HepG2 (cell line): Measurements from ENCODE around the gene ATP8A2. TPM values are rescaled to one million over a fixed set of nuclear protein-coding genes. Genes with fewer than 3 reads are reported as not detected.

Experiments
- ATAC-seq: fragments of 200-7000 bp; cut with Tn5 transposase; 3 replicates; pipeline ENCODE4 v1.9.1; 2020; ENCODE audit warnings: mild to moderate bottlenecking, moderate library complexity
- BruUV-seq: library from RNA; stranded (reverse); fragments of 400-500 nt; replicated peaks from 2 replicates; lab custom pipeline; 2021; lab: Mats Ljungman, UMichigan
- CTCF ChIA-PET: fragments of 300-600 bp; formaldehyde crosslinking; extraction: SDS; loops from one replicate; lab custom pipeline; 2021; ENCODE audit warnings: low total read pairs, inconsistent platforms, low intra/inter-chr PET ratio; lab: Yijun Ruan, JAX
- POLR2A ChIA-PET: fragments of 350-600 bp; sonication (Branson Sonifier 250); formaldehyde crosslinking; loops from one replicate; lab custom pipeline; 2020; ENCODE audit warnings: antibody characterized with exemption, inconsistent platforms; lab: Yijun Ruan, JAX
- DNase-seq: peaks from one replicate; pipeline ENCODE4 v3.0.0-alpha.2; 2015; ENCODE audit warnings: low spot score
- FAIRE-seq: peaks from 3 replicates; lab custom pipeline; 2011; peaks lifted over from hg19 to GRCh38; lab: Jason Lieb, UNC
- H2AFZ ChIP-seq: one replicate; pipeline ENCODE4 v1.6.1; 2011; ENCODE audit warnings: low read length, inconsistent platforms
- H3K27ac ChIP-seq: fragments of 300-600 bp; 3 replicates; pipeline ENCODE4 v1.8.0; 2011; ENCODE audit warnings: mixed run types, mild to moderate bottlenecking, mixed read lengths, low read length, inconsistent platforms; ENCODE audit not compliant: insufficient read depth; ENCODE audit errors: extremely low read length
- H3K27me3 ChIP-seq, 2 experiments: fragments of 200-600 bp in 1 of 2; 2 replicates in 1 of 2; 3 replicates in 1 of 2; pipeline versions ENCODE4 v1.6.0 to v1.8.0; 2011; ENCODE audit warnings: low read length in 2 of 2, mild to moderate bottlenecking in 2 of 2, moderate library complexity in 2 of 2, inconsistent platforms in 1 of 2; ENCODE audit not compliant: insufficient read depth in 2 of 2, control insufficient read depth in 1 of 2
- H3K36me3 ChIP-seq, 2 experiments: fragments of 200-600 bp in 1 of 2; replicated peaks in 1 of 2; 2 replicates in 1 of 2; 3 replicates in 1 of 2; pipeline versions ENCODE4 v1.5.1 to v1.8.0; 2011; ENCODE audit warnings: low read length in 2 of 2, inconsistent platforms in 1 of 2; ENCODE audit not compliant: insufficient read depth in 2 of 2, control insufficient read depth in 1 of 2
- H3K4me1 ChIP-seq: 2 replicates; pipeline ENCODE4 v1.5.1; 2012; ENCODE audit warnings: low read length, inconsistent platforms; ENCODE audit not compliant: insufficient read depth
- H3K4me2 ChIP-seq: 2 replicates; pipeline ENCODE4 v1.6.0; 2011; ENCODE audit warnings: low read depth, low read length, inconsistent platforms
- H3K4me3 ChIP-seq, 3 experiments: fragments of 200-600 bp in 1 of 3; sonication (generic), shearing (Covaris generic) in 1 of 3; replicated peaks in 1 of 3; 2 replicates each; pipeline ENCODE4 v1.5.1; 2011 to 2016; ENCODE audit warnings: low read length in 3 of 3, inconsistent platforms in 2 of 3, low read depth in 2 of 3, mild to moderate bottlenecking in 2 of 3, control low read depth in 1 of 3, mixed read lengths in 1 of 3; ENCODE audit not compliant: insufficient read depth in 1 of 3
- H3K79me2 ChIP-seq: one replicate; pipeline ENCODE4 v1.6.1; 2011; ENCODE audit warnings: low read length, inconsistent platforms; ENCODE audit not compliant: insufficient read depth
- H3K9ac ChIP-seq: 2 replicates; pipeline ENCODE4 v1.6.0; 2011; ENCODE audit warnings: mild to moderate bottlenecking, low read depth, low read length, inconsistent platforms; ENCODE audit not compliant: insufficient read depth
- H3K9me3 ChIP-seq: 2 replicates; pipeline ENCODE4 v1.5.1; 2012; ENCODE audit warnings: mild to moderate bottlenecking, low read length
- H4K20me1 ChIP-seq: 2 replicates; pipeline ENCODE4 v1.6.0; 2011; ENCODE audit warnings: inconsistent platforms, mild to moderate bottlenecking, low read length, moderate library complexity; ENCODE audit not compliant: insufficient read depth
- ARNTL ChIP-seq: sonication (generic); formaldehyde crosslinking; IDR thresholded peaks from 2 replicates; pipeline ENCODE4 v1.4.0; 2020; ENCODE audit warnings: mild to moderate bottlenecking, missing genetic modification reagents
- HDAC1 ChIP-seq: sonication (generic); formaldehyde crosslinking; IDR thresholded peaks from 2 replicates; pipeline ENCODE4 v1.5.1; 2020; ENCODE audit warnings: mild to moderate bottlenecking, missing genetic modification reagents
- HMG20B ChIP-seq: conservative IDR thresholded peaks from 2 replicates; pipeline ENCODE4 v1.6.1; 2016; ENCODE audit warnings: missing genetic modification reagents, missing compliant biosample characterization
- KDM6A ChIP-seq: IDR thresholded peaks from 2 replicates; pipeline ENCODE4 v1.6.1; 2016; ENCODE audit warnings: low read depth
- RFX1 ChIP-seq: fragments of 450-650 bp; IDR thresholded peaks from 2 replicates; pipeline ENCODE4 v1.6.1; 2017
- SMAD9 ChIP-seq: sonication (generic); formaldehyde crosslinking; IDR thresholded peaks from 2 replicates; pipeline ENCODE4 v1.5.1; 2020; ENCODE audit warnings: mild to moderate bottlenecking, missing genetic modification reagents
- ZFAT ChIP-seq: sonication (generic); formaldehyde crosslinking; conservative IDR thresholded peaks from 2 replicates; pipeline ENCODE4 v1.8.1; 2023; ENCODE audit warnings: missing genetic modification reagents, inconsistent platforms
- ZFP36L2 ChIP-seq: sonication (generic); formaldehyde crosslinking; IDR thresholded peaks from 2 replicates; pipeline ENCODE4 v1.4.0; 2020; ENCODE audit warnings: missing genetic modification reagents
- ZFP37 ChIP-seq: sonication (generic); formaldehyde crosslinking; IDR thresholded peaks from 2 replicates; pipeline ENCODE4 v1.4.0; 2020; ENCODE audit warnings: missing genetic modification reagents, borderline replicate concordance
- ZKSCAN1 ChIP-seq: fragments of 150-350 bp; IDR thresholded peaks from 2 replicates; pipeline ENCODE4 v1.6.1; 2014; ENCODE audit warnings: low read length
- ZNF24 ChIP-seq: fragments of 450-650 bp; IDR thresholded peaks from 2 replicates; pipeline ENCODE4 v1.6.1; 2017; ENCODE audit warnings: antibody characterized with exemption, mild to moderate bottlenecking
- ZNF264 ChIP-seq: sonication (generic); formaldehyde crosslinking; IDR thresholded peaks from 2 replicates; pipeline ENCODE4 v1.4.0; 2020; ENCODE audit warnings: missing genetic modification reagents
- ZNF607 ChIP-seq: sonication (generic); formaldehyde crosslinking; IDR thresholded peaks from 2 replicates; pipeline ENCODE4 v1.5.1; 2020; ENCODE audit warnings: missing genetic modification reagents, mild to moderate bottlenecking, borderline replicate concordance
- WGBS: methylation state at CpG from one replicate; pipeline ENCODE4 v1.1.6; 2017; ENCODE audit warnings: low lambda C conversion rate; 5-methylcytosine and 5-hydroxymethylcytosine counted together
- in situ Hi-C: cut with HindIII; loops from 2 replicates; pipeline ENCODE4 v1.10.0; 2017; ENCODE audit warnings: low pct_unique_long_range_greater_than_20kb; ENCODE audit not compliant: extremely low pct_ligation_motif_present
- intact Hi-C: fragments of 100-400 bp; cut with micrococcal nuclease; formaldehyde crosslinking; loops from one replicate; pipeline ENCODE4 v1.10.0; 2022; ENCODE audit not compliant: unreplicated experiment
- polyA plus RNA-seq, 8 experiments: library from polyadenylated mRNA; depleted of rRNA in 3 of 8; stranded (reverse) in 7 of 8; unstranded in 1 of 8; fragments of >200 nt; fragmentation: Illumina TruSeq in 4 of 8; extraction: Trizol in 4 of 8; gene quantifications; 2 replicates each; pipeline versions ENCODE4 v1.2.1 to v1.2.3, GENCODE V29; 2011 to 2016; ENCODE audit warnings: low read depth in 4 of 8, missing spikeins in 1 of 8, mixed read lengths in 1 of 8; ENCODE audit not compliant: insufficient read depth in 1 of 8
- total RNA-seq, 5 experiments: library from RNA; depleted of rRNA; stranded (reverse); fragments of >200 nt; fragmentation: Illumina TruSeq; extraction: Trizol; gene quantifications; 2 replicates each; pipeline ENCODE4 v1.2.3, GENCODE V29; 2016; ENCODE audit warnings: low read depth in 1 of 5
- TF ChIP-seq, protein P1 (sequence below): sonication (generic); formaldehyde crosslinking; IDR thresholded peaks from 2 replicates; pipeline ENCODE4 v1.5.0; 2020; ENCODE audit warnings: missing genetic modification reagents
- TF ChIP-seq, protein P2 (sequence below): sonication (generic); formaldehyde crosslinking; IDR thresholded peaks from 2 replicates; pipeline ENCODE4 v1.4.0; 2020; ENCODE audit warnings: low read depth, missing genetic modification reagents
- TF ChIP-seq, protein P3 (sequence below), 2 experiments: fragments of 450-650 bp in 1 of 2; sonication (generic) in 1 of 2; formaldehyde crosslinking; IDR thresholded peaks; 2 replicates each; pipeline versions ENCODE4 v1.5.0 to v1.8.0; 2020 to 2022; ENCODE audit warnings: mild to moderate bottlenecking in 1 of 2, missing genetic modification reagents in 1 of 2

The ATP8A2 gene
- total and polyA plus RNA-seq, 2 of the 13 experiments (the other 11 are each of a cell fraction or from before 2014, with no cell fraction given): 0.09 TPM; not detected in 1

DNA sequence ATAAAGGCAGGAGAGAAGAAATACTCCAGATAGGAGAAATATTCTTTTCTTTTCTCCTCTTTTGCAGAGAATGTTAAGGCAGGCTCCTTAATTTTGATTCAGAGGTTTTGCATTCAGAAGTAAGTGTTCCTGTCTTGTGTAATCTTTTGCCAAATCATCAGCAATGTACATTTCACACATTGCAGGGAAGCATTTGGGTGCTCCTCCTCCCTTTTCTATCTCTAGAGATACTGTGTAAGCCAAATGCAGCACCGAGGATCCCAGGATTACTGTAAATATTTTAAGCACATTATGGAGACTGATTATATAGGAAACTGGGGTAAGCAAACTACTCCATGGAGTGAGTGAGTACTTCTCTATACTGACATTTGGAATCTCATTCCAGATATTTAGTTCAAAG, 7.2 kb downstream of the ATP8A2 start:
- TF ChIP-seq ZFAT (CRISPR knock-in tag): no peak
- H3K36me3 ChIP-seq: no peaks in the 10 kb centered on the region
- intact Hi-C loops (no loop called here), in situ Hi-C loops (no loop called here)
- CTCF ChIA-PET: no interaction called here
- DNase-seq (no peak), ATAC-seq (no peak), FAIRE-seq (no peak)
- H2AFZ ChIP-seq: no peak overlapping the region
- BruUV-seq: no TSS peak
- no peak overlapping the region for H3K4me3 ChIP-seq
- H3K27me3 ChIP-seq: peaks cover 0 to 12% of the 10 kb centered on the region in 2 experiments; a peak in 2 of 5 replicates
- 0% methylated on average over 1 of the region's 1 CpG for WGBS
- H3K27ac ChIP-seq: no peak overlapping the region
- H3K9me3 ChIP-seq: no peaks in the 10 kb centered on the region
- H3K9ac ChIP-seq: no peak overlapping the region
- H3K4me1 ChIP-seq: no peaks in the 10 kb centered on the region
- H3K79me2 ChIP-seq: no peaks in the 10 kb centered on the region
- POLR2A ChIA-PET: no interaction called here
- no peak overlapping the region for H3K4me2 ChIP-seq
- H4K20me1 ChIP-seq: no peaks in the 10 kb centered on the region

DNA sequence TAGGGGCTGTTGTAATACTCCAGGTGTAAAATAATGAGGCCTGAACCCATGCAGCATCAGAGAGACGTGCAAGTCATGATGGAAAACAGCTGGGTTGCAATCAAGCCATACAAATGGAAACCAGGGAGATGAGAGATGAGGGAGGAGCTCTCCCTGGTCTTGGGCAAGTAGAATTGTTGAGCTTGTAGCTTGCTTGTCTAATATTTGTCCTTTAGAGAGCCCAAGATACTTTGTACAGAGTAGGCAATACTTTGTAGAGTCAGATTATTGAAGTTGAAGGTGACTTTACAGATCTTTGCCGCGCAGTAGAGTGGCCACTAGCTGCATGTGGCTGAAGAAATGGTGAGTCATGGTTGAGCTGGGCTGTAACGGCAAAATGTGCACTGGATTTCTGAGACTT, 8.3 kb downstream of the ATP8A2 start:
- BruUV-seq: no TSS peak
- 47% methylated on average over 4 of the region's 4 CpGs for WGBS
- Histone ChIP-seq H4K20me1 (no peaks in the 10 kb centered on the region), H2AFZ (no peak overlapping the region), H3K9me3 (no peaks in the 10 kb centered on the region), H3K79me2 (no peaks in the 10 kb centered on the region), H3K4me3 (no peak overlapping the region), H3K27ac (no peak overlapping the region), H3K27me3 (peaks cover 0 to 11% of the 10 kb centered on the region in 2 experiments; a peak in 2 of 5 replicates), H3K9ac (no peak overlapping the region), H3K36me3 (no peaks in the 10 kb centered on the region), H3K4me1 (no peaks in the 10 kb centered on the region), H3K4me2 (no peak overlapping the region)
- intact Hi-C loops: no loop called here
- CTCF ChIA-PET: no interaction called here
- DNase-seq: no peak
- ATAC-seq: no peak
- FAIRE-seq: no peak
- in situ Hi-C loops: no loop called here
- POLR2A ChIA-PET: no interaction called here
- TF ChIP-seq, protein P1, sequence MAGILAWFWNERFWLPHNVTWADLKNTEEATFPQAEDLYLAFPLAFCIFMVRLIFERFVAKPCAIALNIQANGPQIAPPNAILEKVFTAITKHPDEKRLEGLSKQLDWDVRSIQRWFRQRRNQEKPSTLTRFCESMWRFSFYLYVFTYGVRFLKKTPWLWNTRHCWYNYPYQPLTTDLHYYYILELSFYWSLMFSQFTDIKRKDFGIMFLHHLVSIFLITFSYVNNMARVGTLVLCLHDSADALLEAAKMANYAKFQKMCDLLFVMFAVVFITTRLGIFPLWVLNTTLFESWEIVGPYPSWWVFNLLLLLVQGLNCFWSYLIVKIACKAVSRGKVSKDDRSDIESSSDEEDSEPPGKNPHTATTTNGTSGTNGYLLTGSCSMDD (CRISPR knock-in tag): no peak
- no peak for TF ChIP-seq ARNTL (CRISPR knock-in tag)
- no peak for TF ChIP-seq SMAD9 (CRISPR knock-in tag)
- no peak for TF ChIP-seq ZNF24
- no peak for TF ChIP-seq RFX1
- no peak for TF ChIP-seq ZFP37 (CRISPR knock-in tag)
- no peak for TF ChIP-seq ZFP36L2 (CRISPR knock-in tag)
- TF ChIP-seq ZNF607 (CRISPR knock-in tag): no peak
- TF ChIP-seq, protein P2, sequence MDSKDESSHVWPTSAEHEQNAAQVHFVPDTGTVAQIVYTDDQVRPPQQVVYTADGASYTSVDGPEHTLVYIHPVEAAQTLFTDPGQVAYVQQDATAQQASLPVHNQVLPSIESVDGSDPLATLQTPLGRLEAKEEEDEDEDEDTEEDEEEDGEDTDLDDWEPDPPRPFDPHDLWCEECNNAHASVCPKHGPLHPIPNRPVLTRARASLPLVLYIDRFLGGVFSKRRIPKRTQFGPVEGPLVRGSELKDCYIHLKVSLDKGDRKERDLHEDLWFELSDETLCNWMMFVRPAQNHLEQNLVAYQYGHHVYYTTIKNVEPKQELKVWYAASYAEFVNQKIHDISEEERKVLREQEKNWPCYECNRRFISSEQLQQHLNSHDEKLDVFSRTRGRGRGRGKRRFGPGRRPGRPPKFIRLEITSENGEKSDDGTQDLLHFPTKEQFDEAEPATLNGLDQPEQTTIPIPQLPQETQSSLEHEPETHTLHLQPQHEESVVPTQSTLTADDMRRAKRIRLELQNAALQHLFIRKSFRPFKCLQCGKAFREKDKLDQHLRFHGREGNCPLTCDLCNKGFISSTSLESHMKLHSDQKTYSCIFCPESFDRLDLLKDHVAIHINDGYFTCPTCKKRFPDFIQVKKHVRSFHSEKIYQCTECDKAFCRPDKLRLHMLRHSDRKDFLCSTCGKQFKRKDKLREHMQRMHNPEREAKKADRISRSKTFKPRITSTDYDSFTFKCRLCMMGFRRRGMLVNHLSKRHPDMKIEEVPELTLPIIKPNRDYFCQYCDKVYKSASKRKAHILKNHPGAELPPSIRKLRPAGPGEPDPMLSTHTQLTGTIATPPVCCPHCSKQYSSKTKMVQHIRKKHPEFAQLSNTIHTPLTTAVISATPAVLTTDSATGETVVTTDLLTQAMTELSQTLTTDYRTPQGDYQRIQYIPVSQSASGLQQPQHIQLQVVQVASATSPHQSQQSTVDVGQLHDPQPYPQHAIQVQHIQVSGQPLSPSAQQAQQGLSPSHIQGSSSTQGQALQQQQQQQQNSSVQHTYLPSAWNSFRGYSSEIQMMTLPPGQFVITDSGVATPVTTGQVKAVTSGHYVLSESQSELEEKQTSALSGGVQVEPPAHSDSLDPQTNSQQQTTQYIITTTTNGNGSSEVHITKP (CRISPR knock-in tag): no peak
- TF ChIP-seq ZNF264 (CRISPR knock-in tag): no peak
- TF ChIP-seq HMG20B (CRISPR knock-in tag): no peak
- no peak for TF ChIP-seq ZKSCAN1
- no peak for TF ChIP-seq HDAC1 (CRISPR knock-in tag)
- TF ChIP-seq, protein P3, sequence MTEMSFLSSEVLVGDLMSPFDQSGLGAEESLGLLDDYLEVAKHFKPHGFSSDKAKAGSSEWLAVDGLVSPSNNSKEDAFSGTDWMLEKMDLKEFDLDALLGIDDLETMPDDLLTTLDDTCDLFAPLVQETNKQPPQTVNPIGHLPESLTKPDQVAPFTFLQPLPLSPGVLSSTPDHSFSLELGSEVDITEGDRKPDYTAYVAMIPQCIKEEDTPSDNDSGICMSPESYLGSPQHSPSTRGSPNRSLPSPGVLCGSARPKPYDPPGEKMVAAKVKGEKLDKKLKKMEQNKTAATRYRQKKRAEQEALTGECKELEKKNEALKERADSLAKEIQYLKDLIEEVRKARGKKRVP (CRISPR knock-in tag; IDR thresholded peaks at IDR 0.05): no peak
- TF ChIP-seq KDM6A (CRISPR knock-in tag): no peak
